ENCODE data around the gene TGFBR2.

TGFBR2 gene

DNA sequence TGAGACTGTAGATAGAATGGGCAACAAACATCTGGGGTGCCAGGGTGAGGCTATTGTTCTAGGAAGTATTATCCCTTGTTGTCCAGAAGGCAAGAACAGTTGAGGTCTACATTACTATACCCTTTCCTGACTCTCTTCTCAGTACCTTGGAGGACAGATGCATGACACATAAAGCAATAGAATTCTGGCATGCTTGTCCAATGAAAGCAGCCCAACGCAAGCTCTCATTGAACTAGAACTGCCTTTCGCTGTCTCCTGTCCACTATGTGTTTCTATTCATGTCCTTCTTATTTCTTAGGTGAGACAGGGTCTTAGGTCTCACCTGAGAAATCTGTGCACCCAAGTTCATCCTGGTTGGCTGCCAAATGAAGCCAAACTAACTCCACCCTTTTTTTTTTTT lies 68.6 kb downstream of the TGFBR2 start:
- no peak for DNase-seq (ENCODE audit: low spot score)

DNA sequence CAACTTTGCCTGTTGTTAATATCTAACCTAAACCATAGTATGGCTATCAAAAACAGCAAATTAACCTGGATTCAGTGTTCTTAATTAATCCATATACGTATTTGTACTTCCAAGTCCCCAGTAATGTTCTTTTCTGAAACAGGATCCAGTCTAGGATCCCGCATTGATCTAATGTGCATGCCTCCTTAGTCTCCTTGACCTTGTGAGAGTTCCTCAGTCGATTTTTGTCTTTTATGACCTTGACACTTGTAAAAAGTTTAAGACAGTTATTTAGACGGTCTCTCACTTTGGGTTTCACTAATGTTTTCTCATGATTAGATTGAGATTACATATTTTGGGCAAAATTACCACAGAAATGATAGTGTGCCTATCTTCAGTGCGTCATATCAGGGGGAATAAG lies 69.4 kb downstream of the TGFBR2 start:
- DNase-seq (ENCODE audit: low spot score): no peak

- DNase-seq (ENCODE audit: low spot score): no peak
Measured at GRCh38 chr3:30676424-30677346, 70.3 kb downstream of the TGFBR2 start.

GRCh38 chr3:30677347-30677685 lies 70.9 kb downstream of the TGFBR2 start:
- no peak for DNase-seq (ENCODE audit: low spot score)

DNA sequence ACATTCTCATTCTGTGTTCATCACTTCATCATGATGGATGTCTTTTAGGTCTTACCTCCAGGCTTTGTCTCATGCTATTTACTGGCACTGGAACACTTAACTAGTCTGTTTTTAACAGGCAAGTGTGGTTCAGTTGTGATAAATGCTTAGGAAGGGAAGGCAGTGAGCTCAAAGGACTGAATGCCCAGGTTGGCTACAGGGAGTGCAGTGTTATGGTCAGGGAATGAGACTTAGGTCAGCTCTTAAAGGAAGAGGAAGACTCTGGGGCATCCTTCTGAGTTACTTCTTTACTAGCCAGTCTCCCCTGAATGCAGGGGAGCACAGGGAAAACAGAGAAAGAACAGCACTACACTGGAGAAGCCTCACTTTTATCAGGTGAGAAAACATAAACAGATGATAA lies 72.6 kb downstream of the TGFBR2 start:
- DNase-seq (ENCODE audit: low spot score): no peak

DNA sequence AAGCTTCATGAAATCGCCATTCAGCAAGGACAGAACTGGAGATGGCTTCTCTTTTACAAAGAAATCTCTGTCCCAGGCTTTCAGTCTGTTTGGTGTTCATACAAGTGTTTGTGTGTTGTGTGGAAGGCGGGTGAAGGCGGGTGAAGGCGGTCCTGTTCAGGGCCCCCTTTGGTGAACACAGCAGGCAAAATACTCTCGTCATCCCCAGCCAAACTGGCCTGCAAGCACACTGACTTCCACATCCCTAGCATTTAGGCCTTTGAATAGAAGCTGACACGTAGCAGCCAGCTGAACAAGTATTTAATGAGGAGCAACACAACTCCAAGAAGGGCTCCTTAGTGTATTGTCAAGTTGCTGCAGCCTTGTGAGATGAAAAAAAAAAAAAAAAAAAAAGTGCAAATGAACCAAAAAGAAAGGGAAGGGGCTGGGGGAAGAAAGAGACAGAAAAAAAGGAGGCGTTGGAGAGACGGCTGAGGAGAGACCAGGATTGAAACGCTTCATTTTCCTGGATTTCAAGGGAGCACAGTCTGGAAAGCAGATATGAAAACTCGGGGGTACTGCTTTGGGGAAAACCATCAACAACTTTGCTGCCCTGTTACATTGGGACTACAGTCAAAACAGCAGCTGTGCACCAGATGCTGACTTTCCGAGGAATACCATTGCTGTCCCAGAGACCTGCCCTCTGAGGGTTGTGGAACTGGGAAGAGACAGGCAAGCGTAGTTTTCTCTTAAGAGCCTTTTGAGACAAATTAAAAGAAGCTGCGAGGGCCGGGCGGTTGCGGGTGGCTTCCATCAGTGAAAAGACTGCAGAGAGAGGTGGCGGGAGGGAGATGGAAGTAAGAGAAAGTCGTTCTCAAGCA lies 74.6 kb downstream of the TGFBR2 start:
- DNase-seq (ENCODE audit: low spot score): peak; percentile 29

GRCh38 chr3:30681649-30682211 lies 75.3 kb downstream of the TGFBR2 start:
- DNase-seq (ENCODE audit: low spot score): no peak

DNA sequence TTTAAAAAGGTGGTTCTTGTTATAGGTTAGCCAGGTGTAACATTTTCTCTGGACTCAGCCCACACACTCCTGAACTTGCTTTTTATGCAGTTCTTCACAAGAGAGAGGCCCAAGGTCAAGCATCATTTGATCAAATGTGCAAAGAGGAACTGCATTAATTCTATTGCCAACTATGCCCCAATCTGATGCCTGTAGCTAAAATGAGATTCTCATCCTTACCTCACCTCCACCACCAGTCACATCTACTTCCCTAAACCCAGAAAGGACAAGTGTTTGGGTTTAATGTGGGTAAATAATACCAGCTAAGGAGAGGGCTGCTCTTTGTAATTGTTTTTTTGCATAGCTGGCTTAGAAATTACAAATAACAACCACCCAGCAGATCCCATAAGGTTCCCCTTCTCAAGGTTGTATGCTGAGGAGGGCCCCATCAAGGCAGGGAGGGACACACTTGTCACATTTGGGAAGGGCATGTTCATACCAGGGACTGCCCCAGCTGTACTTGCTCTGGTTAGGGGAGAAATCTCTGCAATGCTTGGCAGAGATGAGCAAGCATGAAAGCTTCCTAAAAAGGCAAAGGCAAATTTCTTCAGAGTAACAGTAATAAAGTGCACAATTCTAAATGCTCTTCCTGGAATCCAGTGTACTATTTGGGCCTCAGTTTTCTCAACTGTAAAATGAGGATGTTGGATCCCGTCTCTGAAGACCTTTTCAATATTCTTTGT lies 76.2 kb downstream of the TGFBR2 start:
- no peak for DNase-seq (ENCODE audit: low spot score)

- DNase-seq (ENCODE audit: low spot score): no peak
Measured at GRCh38 chr3:30683769-30684168, 77.4 kb downstream of the TGFBR2 start.

- DNase-seq (ENCODE audit: low spot score): no peak
Measured at GRCh38 chr3:30684356-30684755, 78.0 kb downstream of the TGFBR2 start.

GRCh38 chr3:30685267-30685667 lies 78.9 kb downstream of the TGFBR2 start:
- DNase-seq (ENCODE audit: low spot score): no peak

GRCh38 chr3:30686176-30686575 lies 79.8 kb downstream of the TGFBR2 start:
- no peak for DNase-seq (ENCODE audit: low spot score)

- no peak for DNase-seq (ENCODE audit: low spot score)
Measured at GRCh38 chr3:30686799-30687198, 80.4 kb downstream of the TGFBR2 start.

DNA sequence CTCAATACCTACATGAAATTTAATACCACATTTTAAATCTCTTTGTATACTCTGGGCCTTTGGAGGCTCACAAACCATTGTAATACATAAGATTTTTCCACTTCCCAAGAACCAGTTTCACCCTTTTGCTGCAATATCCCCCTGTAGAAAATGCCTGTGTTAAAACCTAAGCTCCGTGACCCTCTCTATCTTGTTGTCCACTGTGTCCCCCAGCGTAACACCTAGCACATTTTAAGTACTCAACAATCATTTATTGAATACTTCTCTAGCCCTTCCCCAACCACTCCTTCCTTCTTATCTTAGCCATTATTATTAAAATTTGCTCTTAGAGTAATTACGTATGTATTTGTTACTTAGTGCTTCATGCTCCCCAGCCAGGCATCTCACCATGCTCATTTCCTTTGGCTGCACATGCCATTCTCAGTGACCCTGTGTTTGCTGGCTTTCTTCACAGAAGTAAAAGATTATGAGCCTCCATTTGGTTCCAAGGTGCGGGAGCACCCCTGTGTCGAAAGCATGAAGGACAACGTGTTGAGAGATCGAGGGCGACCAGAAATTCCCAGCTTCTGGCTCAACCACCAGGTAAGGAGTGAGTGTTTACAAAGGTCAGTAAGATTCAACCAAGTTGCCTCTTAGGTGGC lies 81.6 kb downstream of the TGFBR2 start:
- DNase-seq (ENCODE audit: low spot score): no peak

GRCh38 chr3:30688776-30689641 lies 82.6 kb downstream of the TGFBR2 start:
- no peak for DNase-seq (ENCODE audit: low spot score)

GRCh38 chr3:30690199-30690598 lies 83.8 kb downstream of the TGFBR2 start:
- no peak for DNase-seq (ENCODE audit: low spot score)

DNA sequence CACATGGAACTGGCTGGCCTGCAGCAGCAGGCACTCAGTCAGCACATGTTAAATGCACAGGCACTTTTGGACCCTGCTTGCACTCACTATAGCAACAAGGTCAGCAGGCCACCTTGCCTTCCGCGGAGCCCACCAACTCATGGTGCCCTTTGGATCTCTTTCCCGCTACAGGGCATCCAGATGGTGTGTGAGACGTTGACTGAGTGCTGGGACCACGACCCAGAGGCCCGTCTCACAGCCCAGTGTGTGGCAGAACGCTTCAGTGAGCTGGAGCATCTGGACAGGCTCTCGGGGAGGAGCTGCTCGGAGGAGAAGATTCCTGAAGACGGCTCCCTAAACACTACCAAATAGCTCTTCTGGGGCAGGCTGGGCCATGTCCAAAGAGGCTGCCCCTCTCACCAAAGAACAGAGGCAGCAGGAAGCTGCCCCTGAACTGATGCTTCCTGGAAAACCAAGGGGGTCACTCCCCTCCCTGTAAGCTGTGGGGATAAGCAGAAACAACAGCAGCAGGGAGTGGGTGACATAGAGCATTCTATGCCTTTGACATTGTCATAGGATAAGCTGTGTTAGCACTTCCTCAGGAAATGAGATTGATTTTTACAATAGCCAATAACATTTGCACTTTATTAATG lies 85.0 kb downstream of the TGFBR2 start:
- DNase-seq (ENCODE audit: low spot score): no peak

GRCh38 chr3:30691944-30692343 lies 85.5 kb downstream of the TGFBR2 start:
- no peak for DNase-seq (ENCODE audit: low spot score)

- no peak for DNase-seq (ENCODE audit: low spot score)
Measured at GRCh38 chr3:30692498-30693130, 86.2 kb downstream of the TGFBR2 start.

Measured in iPS-NIHi11 (cell line).